ENCODE measurements around the gene BAX. TPM values are rescaled to one million over a fixed set of nuclear protein-coding genes. Genes with fewer than 3 reads are reported as not detected.

BAX gene
- total RNA-seq, 1 donor from 2014 or later, result 169 TPM

- Mint-ChIP-seq H3K36me3 (ENCODE audit: low read depth, unreplicated experiment) (peaks cover 11% of the 10 kb centered on the region), H3K4me1 (ENCODE audit: low read depth, unreplicated experiment) (peaks cover 2% of the 10 kb centered on the region), H3K9me3 (ENCODE audit: unreplicated experiment) (no peaks in the 10 kb centered on the region), H3K4me3 (ENCODE audit: unreplicated experiment) (no peak overlapping the region), H3K27me3 (ENCODE audit: low read depth, unreplicated experiment) (no peaks in the 10 kb centered on the region), H3K27ac (ENCODE audit: unreplicated experiment) (no peak overlapping the region)
- H3K9me3 ChIP-seq (ENCODE audit: insufficient read depth, low read depth, low read length), result no peaks in the 10 kb centered on the region
- no peak for DNase-seq (ENCODE audit: low read depth)
- no peak overlapping the region for H3K9ac ChIP-seq (ENCODE audit: low read length)
- no peak overlapping the region for H3K27ac ChIP-seq (ENCODE audit: low read depth, low read length)
- no peak for FAIRE-seq
- peaks cover 9% of the 10 kb centered on the region for H3K4me1 ChIP-seq (ENCODE audit: insufficient read depth, low read length)
- no peak overlapping the region for H3K4me3 ChIP-seq (ENCODE audit: insufficient read depth, low read depth, low read length)
- TF ChIP-seq CTCF (IDR thresholded peaks at IDR 0.05; ENCODE audit: insufficient read depth, low read depth, low read length) (no peak), EZH2 (IDR thresholded peaks at IDR 0.05; ENCODE audit: insufficient read depth, low read length) (no peak)
- H3K36me3 ChIP-seq (ENCODE audit: insufficient read depth, low read length), result peaks cover 5% of the 10 kb centered on the region
- H4K20me1 ChIP-seq (ENCODE audit: insufficient read depth, low read length), result no peaks in the 10 kb centered on the region
- H3K79me2 ChIP-seq (ENCODE audit: insufficient read depth, low read length), result no peaks in the 10 kb centered on the region
- no peak overlapping the region for H2AFZ ChIP-seq (ENCODE audit: low read depth, low read length)
- no peaks in the 10 kb centered on the region for H3K27me3 ChIP-seq (ENCODE audit: insufficient read depth, low read length)
- no peak overlapping the region for H3K4me2 ChIP-seq (ENCODE audit: low read length)
Observed at GRCh38 chr19:48920949-48921348, 33.7 kb upstream of the BAX start.

- Histone ChIP-seq H3K4me2 (ENCODE audit: low read length) (no peak overlapping the region), H3K79me2 (ENCODE audit: insufficient read depth, low read length) (no peaks in the 10 kb centered on the region), H3K27ac (ENCODE audit: low read depth, low read length) (no peak overlapping the region), H3K9ac (ENCODE audit: low read length) (no peak overlapping the region), H2AFZ (ENCODE audit: low read depth, low read length) (no peak overlapping the region), H3K36me3 (ENCODE audit: insufficient read depth, low read length) (peaks cover 3% of the 10 kb centered on the region), H3K4me3 (ENCODE audit: insufficient read depth, low read depth, low read length) (no peak overlapping the region), H3K9me3 (ENCODE audit: insufficient read depth, low read depth, low read length) (no peaks in the 10 kb centered on the region), H3K27me3 (ENCODE audit: insufficient read depth, low read length) (no peaks in the 10 kb centered on the region), H3K4me1 (ENCODE audit: insufficient read depth, low read length) (peaks cover 18% of the 10 kb centered on the region), H4K20me1 (ENCODE audit: insufficient read depth, low read length) (no peaks in the 10 kb centered on the region)
- DNase-seq (ENCODE audit: low read depth) (no peak), FAIRE-seq (no peak)
- no peak overlapping the region for H3K27ac Mint-ChIP-seq (ENCODE audit: unreplicated experiment)
- no peak for TF ChIP-seq CTCF (IDR thresholded peaks at IDR 0.05; ENCODE audit: insufficient read depth, low read depth, low read length)
- no peak for TF ChIP-seq EZH2 (IDR thresholded peaks at IDR 0.05; ENCODE audit: insufficient read depth, low read length)
- peaks cover 11% of the 10 kb centered on the region for H3K36me3 Mint-ChIP-seq (ENCODE audit: low read depth, unreplicated experiment)
- no peaks in the 10 kb centered on the region for H3K27me3 Mint-ChIP-seq (ENCODE audit: low read depth, unreplicated experiment)
- peaks cover 2% of the 10 kb centered on the region for H3K4me1 Mint-ChIP-seq (ENCODE audit: low read depth, unreplicated experiment)
- no peaks in the 10 kb centered on the region for H3K9me3 Mint-ChIP-seq (ENCODE audit: unreplicated experiment)
- no peak overlapping the region for H3K4me3 Mint-ChIP-seq (ENCODE audit: unreplicated experiment)
Observed at GRCh38 chr19:48921721-48922500, 32.8 kb upstream of the BAX start.

Data from astrocyte (in vitro differentiated cells and primary cell).